ENCODE results near the gene SCARB1.
"Not testable (repeated sequence)": the region's sequence is repeated elsewhere in the genome, so short reads cannot be mapped to it uniquely, and the experiment has no call there.

Gene SCARB1

DNA sequence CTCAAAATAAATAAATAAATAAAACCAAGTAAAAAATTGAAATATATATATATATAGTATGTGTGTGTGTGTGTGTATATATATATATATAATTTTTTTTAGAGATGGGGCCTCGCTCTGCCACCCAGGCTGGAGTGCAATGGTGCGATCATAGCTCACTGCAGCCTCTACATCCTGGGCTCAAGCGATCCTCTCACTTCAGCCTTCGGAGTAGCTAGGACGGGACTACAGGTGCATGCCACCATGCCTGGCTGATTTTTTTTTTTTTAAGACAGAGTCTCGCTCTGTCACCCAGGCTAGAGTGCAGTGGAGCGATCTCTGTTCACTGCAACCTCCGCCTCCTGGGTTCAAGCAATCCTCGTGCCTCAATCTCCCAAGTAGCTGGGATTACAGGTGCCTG, 24.1 kb upstream of the SCARB1 start:
- in situ Hi-C loops (cut with MboI; ENCODE audit: low pct_unique_long_range_greater_than_20kb, low sequenced_read_pairs); DNase-seq: not testable (repeated sequence)

DNA sequence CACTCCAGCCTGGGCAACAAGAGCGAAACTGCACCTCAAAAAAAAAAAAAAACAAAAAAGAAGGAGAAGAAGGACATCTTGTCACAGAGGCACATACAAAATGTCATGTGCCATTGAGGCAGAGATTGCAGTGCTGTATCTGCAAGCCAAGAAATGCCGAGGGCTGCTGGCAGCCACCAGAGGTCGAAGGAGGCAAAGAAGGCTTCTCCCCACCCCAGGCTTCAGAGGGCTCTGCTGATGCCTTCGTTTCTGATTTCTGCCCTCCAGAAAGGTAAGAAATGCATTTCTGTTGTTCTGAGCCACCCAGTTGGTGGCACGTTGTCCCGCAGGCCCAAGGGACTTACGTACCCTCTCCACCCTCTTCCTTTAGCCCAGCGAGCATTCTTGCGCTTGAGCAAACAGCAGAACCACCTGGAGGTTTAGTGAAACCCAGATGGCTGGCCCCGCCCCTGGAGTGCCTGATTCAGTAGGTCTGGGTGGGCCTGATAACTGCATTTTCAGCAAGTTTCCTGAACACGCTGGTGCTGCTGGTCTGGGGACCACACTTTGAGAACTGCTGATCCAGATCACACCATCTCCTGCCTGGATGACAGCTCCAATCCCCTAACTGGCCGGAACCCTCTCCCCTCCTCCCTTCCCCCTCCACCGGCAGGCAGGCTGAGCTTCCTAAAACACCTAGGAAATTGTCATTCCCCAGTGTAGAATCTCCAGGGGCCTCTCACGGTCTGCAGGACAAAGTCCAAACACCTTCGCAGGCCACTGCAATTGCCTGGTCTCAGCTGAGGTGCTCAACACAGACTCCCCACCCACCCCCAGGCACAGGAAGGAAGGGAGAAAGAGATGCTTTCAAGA, 21.1 kb upstream of the SCARB1 start:
- no peak for DNase-seq
- in situ Hi-C loops (cut with MboI; ENCODE audit: low pct_unique_long_range_greater_than_20kb, low sequenced_read_pairs): no loop called here

DNA sequence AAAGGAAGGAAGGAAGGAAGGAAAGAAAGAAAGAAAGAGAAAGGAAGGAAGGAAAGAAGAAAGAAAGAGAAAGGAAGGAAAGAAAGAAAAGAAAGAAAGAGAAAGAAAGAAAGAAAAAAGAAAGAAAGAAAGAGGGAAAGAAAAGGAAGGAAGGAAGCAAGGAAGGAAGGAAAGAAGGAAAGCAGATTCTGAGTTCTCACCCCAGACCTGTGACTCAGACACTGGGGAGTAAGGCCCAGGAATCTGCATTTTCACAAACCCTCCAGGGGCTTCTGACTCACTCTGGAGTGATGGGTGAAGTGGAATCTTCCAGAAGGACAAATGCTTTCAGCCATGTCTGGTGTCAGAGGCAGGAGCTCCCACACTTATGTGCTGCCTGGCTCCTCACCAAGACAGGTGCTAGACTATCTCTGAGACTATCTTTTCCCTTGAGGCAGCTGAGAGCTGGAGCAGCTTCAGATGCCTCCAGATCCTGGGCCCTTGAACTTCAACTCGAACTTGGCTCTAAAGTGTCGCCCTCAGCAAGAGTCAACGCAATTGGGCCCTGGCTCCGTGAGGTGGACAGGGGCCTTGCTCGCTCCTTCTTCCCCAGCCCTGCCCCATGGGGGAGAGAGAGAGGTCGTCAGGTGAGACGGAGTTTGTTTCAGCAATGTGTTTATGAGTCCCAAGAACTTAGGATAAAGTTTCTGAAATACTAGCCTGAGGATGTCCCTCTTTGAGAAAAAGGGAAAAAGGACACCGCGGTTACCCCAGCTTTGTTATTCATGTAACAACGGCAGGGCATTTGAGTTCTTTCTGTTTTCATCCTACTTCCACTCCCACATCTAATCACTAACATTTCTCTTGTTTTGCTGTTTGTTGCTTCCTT, 19.8 kb upstream of the SCARB1 start:
- DNase-seq: no peak
- in situ Hi-C loops (cut with MboI; ENCODE audit: low pct_unique_long_range_greater_than_20kb, low sequenced_read_pairs): no loop called here

DNA sequence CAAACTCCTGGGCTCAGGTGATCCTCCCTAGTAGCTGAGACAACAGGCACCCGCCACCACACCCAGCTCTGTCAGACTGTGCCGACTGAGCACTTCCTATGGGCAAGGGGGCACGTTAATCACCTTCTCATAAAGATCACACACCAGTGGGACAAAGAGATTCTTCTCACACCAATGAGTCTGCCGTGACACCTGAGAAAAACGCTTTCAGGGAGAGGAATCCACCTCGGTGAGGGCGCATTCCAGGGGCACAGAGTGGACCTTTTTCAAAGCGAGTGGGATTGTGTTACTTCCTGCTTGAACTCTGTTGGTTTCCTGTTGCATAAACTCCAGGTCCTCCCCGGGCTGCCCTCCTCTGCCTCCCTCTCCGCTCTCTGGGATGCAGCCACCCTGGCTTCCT, 17.5 kb upstream of the SCARB1 start:
- in situ Hi-C loops (cut with MboI; ENCODE audit: low pct_unique_long_range_greater_than_20kb, low sequenced_read_pairs): no loop called here
- DNase-seq: peak; percentile 64

DNA sequence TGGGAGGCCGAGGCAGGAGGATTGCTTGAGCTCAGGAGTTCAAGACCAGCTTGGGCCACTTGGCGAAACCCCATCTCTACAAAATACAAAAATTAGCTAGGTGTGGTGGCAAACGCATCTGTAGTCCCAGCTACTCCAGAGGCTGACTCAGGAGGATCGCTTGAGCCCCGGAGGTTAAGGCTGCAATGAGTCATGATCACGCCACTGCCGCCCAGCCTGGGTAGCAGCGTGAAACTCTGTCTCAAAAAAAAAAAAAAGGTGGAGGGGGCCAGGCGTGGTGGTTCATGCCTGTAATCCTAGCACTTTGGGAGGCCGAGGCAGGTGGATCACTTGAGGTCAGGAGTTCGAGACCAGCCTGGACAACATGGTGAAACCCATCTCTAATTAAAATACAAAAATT, 16.7 kb upstream of the SCARB1 start:
- in situ Hi-C loops (cut with MboI; ENCODE audit: low pct_unique_long_range_greater_than_20kb, low sequenced_read_pairs): not testable (repeated sequence)

DNA sequence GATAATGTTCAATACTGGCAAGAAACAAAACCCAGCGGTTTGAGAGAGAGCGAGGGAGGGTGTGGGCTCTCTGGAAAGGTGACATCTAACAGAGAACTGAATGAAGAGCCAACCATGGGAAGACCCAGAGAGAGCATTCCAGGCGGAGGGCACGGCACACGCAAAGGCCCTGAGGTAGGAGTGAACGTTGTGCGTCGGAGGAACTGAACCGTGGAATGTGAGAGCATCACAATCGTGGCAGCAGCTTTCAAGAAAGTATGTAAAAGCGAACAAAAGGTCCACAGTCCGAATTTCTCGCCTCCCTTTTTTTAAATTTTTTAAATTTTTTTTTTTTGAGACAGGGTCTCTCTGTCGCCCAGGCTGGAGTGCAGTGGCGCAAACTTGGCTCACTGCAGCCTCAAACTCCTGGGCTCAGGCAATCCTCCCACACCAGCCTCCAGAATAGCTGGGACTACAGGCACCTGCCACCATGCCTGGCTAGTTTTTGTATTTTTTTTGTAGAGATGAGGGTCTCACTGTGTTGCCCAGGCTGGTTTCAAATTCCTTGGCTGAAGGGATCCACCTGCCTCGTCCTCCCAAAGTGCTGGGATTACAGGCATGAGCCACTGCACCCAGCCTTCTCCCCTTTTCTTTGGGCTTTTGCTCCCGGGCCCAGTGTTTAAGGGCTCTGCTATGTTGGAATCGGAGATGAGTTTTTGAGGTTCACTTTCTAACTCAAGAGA, 15.3 kb upstream of the SCARB1 start:
- in situ Hi-C loops (cut with MboI; ENCODE audit: low pct_unique_long_range_greater_than_20kb, low sequenced_read_pairs): no loop called here
- DNase-seq: no peak

More for the DNA sequence above, 16.7 kb upstream of the SCARB1 start:
- not testable (repeated sequence) for DNase-seq

DNA sequence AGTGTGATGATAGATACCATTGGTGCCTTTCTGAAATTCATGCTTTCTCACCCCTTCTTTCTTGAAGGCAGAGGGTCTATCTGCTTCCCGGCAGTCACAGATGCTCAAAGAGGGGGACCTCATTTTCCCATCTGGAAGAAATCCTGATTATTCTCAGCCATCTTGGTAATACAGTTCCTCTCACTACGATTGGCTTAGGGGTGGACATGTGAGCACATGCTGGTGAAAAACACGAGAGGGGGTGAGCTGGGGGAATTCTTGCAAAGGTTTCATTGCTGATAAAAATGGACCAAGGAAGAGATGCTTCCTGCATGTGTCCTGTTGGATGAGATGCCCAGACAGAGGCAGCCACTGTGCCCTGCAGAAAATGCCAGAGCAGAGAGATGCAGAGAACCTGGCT, 13.8 kb upstream of the SCARB1 start:
- DNase-seq: no peak
- in situ Hi-C loops (cut with MboI; ENCODE audit: low pct_unique_long_range_greater_than_20kb, low sequenced_read_pairs): no loop called here

DNA sequence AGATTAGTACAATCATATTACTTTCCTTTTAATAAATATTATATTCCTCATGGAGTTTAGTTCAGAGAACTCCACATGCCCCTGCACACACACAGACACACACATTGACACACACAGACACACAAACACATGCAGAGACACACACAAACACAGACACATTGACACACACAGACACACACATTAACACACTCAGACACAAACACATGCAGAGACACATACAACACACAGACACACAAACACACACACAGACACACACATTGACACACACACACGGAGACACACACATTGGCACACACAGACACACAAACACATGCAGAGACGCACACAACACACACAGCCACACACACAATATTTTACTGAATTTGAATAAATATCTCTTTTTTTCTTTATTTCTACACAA, 12.5 kb upstream of the SCARB1 start:
- in situ Hi-C loops (cut with MboI; ENCODE audit: low pct_unique_long_range_greater_than_20kb, low sequenced_read_pairs): no loop called here
- DNase-seq: no peak

DNA sequence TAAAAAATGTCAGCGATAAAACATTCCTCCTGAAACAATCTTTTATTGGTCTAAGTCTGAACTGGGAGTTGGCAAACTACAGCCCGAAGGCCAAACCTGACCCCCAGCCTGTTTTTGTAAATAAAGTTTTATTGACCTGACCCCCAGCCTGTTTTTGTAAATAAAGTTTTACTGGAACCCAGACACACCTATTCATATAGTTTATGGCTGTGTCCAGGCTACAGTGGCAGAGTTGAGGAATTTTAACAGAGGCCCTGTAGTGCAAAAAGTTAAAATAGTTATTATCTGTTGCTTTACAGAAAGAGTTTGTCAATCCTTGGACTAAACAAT, 12.1 kb upstream of the SCARB1 start:
- no peak for DNase-seq
- in situ Hi-C loops (cut with MboI; ENCODE audit: low pct_unique_long_range_greater_than_20kb, low sequenced_read_pairs): no loop called here

DNA sequence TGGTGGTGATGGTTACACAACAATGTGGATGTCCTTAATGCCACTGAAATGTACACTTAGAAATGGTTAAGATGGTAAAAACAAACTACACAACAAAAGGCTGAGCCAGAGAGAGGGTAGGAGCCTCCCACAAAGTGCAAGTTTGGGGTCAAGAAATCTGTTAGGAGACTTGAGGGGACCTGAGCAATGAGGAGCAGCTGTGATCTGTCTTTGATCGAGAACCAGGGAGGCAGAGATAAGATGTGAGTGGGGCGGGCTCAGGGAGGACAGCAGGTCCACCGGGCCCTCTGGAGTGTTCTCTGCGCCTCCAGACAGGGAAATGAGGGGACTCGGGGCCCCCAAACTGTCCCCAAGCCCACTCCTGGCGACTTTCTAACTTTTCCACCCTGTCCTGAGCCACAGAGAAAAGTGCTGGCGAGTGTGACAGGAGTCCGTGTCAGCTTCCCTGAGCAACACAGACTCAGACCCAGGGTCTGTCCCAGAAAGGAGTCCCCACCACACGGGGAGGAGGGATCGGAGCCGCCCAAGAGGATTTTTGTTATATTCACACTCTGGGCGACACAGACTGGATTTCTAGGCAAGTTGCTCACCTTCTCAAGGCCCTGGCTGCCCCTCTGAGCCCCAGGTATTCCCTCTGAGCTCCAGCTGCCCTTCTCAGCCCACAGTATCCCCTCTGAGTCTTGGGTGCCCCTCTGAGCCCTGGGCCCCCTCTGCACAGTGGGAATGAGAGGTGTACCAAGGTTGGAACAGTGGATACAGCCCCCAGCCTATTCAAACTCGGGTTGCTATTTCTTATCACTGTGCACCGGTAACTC, 11.5 kb upstream of the SCARB1 start:
- in situ Hi-C loops (cut with MboI; ENCODE audit: low pct_unique_long_range_greater_than_20kb, low sequenced_read_pairs): no loop called here
- no peak for DNase-seq

DNA sequence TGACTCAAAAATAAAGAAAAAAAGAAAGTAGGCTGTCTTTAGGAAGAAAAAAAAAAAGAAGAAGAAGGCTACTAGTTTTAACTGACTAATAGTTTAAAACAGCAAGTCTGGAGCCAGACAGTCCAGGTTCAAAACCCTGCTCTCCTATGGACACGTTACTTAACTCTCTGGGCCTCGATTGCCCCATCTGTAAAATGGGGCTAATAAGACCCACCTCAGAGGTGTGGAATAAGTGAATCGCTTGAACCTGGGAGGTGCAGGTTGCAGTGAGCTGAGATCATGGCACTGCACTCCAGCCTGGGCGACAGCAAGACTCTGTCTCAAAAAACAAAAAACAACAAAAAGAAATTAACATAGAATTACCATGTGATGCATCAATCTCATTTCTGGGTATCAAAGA, 10.5 kb upstream of the SCARB1 start:
- in situ Hi-C loops (cut with MboI; ENCODE audit: low pct_unique_long_range_greater_than_20kb, low sequenced_read_pairs): no loop called here
- no peak for DNase-seq

DNA sequence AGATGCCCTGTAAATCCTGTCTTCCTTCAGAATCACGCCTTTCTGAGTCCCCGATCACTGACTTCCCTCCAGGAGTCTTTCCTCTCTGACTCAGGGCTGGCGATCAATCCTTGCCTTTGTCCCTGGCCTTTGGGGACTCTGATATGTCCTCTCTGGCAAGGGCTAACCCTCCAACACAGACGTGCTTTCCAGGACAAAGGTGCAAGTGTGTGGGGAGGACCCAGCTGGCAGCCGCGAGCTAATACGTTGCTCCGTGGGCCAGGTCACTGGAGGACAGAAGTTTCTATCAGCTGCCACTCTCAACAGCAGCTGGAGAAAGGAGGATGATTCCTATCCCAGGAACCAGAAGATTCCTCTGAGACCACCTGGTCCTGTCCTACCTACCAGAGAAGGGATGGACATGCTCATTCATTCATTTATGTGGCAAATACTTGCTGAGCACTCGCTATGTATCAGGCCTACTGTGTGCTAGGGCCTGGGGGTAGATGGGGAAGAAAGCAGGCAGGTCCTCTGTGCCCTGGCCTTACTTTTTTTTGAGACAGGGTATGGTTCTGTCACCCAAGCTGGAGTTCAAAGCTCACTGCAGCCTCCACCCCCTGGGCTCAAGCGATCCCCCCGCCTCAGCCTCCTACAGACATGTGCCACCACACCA, 8.5 kb upstream of the SCARB1 start:
- no peak for DNase-seq
- in situ Hi-C loops (cut with MboI; ENCODE audit: low pct_unique_long_range_greater_than_20kb, low sequenced_read_pairs): no loop called here

DNA sequence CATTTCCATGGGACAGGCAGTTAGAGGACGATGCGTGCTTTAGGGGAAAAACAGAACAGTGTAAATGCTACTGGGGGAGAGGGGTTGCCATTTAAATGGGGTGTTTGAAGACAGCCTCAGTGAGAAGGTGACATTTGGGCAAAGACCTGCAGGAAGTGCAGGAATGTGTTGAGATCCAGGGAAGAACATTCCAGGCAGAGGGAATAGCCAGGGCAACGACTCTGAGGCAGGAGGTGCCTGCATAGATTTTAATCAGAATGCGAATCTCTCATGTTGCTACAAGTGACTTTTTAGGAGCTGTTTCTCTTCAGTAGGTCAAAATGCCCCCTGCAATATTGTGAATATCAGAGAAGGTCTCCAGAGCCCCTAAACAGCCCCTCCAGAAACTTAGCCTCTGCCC, 7.6 kb upstream of the SCARB1 start:
- DNase-seq: no peak
- in situ Hi-C loops (cut with MboI; ENCODE audit: low pct_unique_long_range_greater_than_20kb, low sequenced_read_pairs): no loop called here

DNA sequence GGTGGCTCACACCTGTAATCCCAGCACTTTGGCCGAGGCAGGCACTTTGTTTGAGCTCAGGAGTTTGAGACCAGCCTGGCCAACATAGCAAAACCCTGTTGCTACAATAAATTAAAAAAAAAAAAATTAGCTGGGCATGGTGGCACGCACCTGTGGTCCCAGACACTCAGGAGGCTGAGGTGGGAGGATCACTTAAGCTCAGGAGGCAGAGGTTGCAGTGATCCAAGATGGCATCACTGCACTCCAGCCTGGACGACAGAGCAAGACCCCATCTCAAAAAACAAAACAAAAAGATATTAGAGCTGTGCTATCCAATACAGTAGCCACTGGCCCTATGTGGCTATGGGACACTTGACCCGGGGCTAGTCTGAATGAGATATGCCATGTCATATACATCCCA, 6.9 kb upstream of the SCARB1 start:
- in situ Hi-C loops (cut with MboI; ENCODE audit: low pct_unique_long_range_greater_than_20kb, low sequenced_read_pairs): no loop called here

DNA sequence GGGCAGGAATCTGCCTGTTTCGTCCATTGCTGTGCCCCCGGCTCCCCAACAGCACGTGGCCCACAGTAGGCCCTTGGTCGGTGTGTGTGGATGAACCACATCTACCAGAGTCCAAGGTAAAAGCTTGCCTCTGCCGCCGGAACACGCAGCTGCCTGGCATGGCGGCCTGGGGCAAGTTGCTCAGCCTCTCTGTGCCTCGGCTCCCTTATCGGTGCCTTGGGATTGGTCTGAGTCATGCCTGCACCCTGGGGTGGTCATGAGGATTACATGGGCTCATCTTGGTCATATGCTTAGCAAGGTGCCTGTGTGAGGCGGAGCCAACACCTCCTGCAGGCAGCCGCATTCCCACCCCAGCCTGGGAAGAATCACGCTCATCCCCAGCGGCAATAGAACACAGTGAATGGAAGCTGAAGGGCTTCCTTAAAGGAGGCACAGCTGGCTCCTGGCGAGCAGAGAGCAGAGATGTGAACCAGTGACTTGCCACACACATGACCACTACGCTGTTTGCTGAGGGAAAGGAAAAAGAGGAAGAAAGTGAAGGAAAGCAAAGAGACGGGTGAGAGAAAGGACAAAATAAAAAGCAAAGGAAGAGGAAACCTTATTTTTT, 5.5 kb upstream of the SCARB1 start:
- peak; percentile 96 for DNase-seq
- in situ Hi-C loops (cut with MboI; ENCODE audit: low pct_unique_long_range_greater_than_20kb, low sequenced_read_pairs): no loop called here

More for the DNA sequence above, 6.9 kb upstream of the SCARB1 start:
- DNase-seq: no peak

DNA sequence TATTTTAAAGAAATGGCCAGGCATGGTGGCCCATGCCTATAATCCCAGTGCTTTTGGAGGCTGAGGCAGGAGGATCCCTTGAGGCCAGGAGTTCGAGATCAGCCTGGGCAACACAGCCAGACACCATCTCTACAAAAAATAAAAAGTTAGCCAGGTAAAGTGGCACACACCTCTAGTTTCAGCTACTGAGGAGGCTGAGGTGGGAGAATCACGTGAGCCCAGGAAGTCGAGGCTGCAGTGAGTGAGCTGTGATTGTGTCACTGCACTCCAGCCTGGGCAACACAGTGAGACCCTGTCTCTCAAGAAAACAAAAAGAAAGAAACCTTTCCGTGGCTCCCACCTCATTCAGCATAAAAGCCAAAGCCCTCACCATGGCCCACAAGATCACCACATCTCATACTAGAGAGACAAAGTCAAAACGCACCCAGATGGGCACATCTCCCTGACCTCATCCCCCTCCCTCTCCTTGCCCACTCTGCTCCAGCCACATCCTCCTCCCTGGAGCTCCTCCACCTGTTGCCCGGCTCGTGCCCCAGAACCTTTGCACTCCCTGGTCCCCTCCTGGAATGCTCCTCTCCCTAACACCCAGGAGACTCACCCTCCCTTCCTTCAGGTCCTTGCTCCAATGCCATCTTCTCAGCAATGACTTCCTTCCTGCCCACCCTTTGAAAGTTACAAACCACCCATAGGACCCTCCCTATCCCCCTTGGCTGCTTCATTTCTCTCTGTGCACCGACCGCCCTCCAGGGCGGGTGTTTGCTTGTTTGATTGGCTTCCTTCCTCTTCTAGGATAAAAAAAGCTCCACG, 4.8 kb upstream of the SCARB1 start:
- in situ Hi-C loops (cut with MboI; ENCODE audit: low pct_unique_long_range_greater_than_20kb, low sequenced_read_pairs): no loop called here

DNA sequence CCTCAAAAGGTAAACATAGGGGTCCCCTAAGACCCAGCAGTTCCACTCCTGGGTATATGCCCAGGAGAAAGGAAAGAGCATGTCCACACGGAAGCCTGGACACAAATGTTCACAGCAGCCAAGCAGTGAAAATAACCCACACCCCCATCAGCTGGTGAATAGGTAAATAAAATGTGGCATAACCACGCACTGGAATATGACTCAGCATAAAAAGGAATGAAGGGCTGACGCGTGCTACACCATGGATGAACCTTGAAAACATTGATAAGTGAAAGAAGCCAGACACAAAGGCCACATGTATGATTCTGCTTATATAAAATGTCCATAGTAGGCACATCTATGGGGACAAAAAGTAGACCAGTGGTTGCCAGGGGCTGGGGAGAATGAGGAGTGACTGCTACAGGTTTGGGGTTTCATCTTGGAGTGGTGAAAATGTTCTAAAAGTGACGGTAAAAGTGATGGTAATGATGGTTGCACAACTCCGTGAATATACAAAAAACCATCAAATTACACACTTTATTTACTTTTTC, 3.8 kb upstream of the SCARB1 start:
- DNase-seq: peak; percentile 42
- in situ Hi-C loops (cut with MboI; ENCODE audit: low pct_unique_long_range_greater_than_20kb, low sequenced_read_pairs): no loop called here

More for the DNA sequence above, 4.8 kb upstream of the SCARB1 start:
- no peak for DNase-seq
